ENCODE results near the gene FCN1. TPM values are rescaled to one million over a fixed set of nuclear protein-coding genes. Genes with fewer than 3 reads are reported as not detected.

FCN1 gene
- total and polyA plus RNA-seq, 10 donors: 5.2 to 209 (median 44.9) TPM

GRCh38 chr9:134895567-134895907 is 22.2 kb downstream of the FCN1 start:
- Histone ChIP-seq H3K27me3 (replicated peaks in 1 of 7) (peaks cover 0 to 12% (median 0%) of the 10 kb centered on the region in 7 donors), H3K4me1 (peaks cover 0 to 50% (median 12%) of the 10 kb centered on the region in 6 donors), H3K27ac (peak overlapping the region in 6 of 8 donors; percentile 63 to 88 (median 76)), H3K4me3 (no peak overlapping the region), H3K9me3 (peaks cover 0 to 28% (median 16%) of the 10 kb centered on the region in 8 donors), H3K36me3 (no peaks in the 10 kb centered on the region)
- TF ChIP-seq CTCF (IDR thresholded peaks at IDR 0.05 in 8 of 11, conservative IDR thresholded peaks at IDR 0.05 in 3 of 11): no peak
- 67 to 78% (median 75%) methylated on average over 2 of the region's 2 CpGs for WGBS, 5 donors
- intact Hi-C loops (cut with DNase I; ENCODE audit: low total_unique reads): no loop called here
- no peak for DNase-seq

GRCh38 chr9:134895097-134895496 is 22.6 kb downstream of the FCN1 start:
- no peak overlapping the region for H3K4me3 ChIP-seq
- H3K4me1 ChIP-seq: peaks cover 0 to 50% (median 12%) of the 10 kb centered on the region in 6 donors
- no peaks in the 10 kb centered on the region for H3K36me3 ChIP-seq
- intact Hi-C loops (cut with DNase I; ENCODE audit: low total_unique reads): no loop called here
- peaks cover 0 to 27% (median 16%) of the 10 kb centered on the region in 8 donors for H3K9me3 ChIP-seq
- 57 to 85% (median 72%) methylated on average over 3 of the region's 3 CpGs for WGBS, 5 donors
- H3K27me3 ChIP-seq (replicated peaks in 1 of 7): peaks cover 0 to 12% (median 0%) of the 10 kb centered on the region in 7 donors
- peak; percentile 12 for DNase-seq
- H3K27ac ChIP-seq: peak overlapping the region in 5 of 8 donors; percentile 71 to 88 (median 78)
- TF ChIP-seq POLR2A (IDR thresholded peaks at IDR 0.05): no peak
- no peak for TF ChIP-seq POLR2AphosphoS5 (IDR thresholded peaks at IDR 0.05)
- TF ChIP-seq CTCF (IDR thresholded peaks at IDR 0.05 in 8 of 11, conservative IDR thresholded peaks at IDR 0.05 in 3 of 11): no peak

GRCh38 chr9:134894136-134894860 is 23.4 kb downstream of the FCN1 start:
- Histone ChIP-seq H3K27me3 (replicated peaks in 1 of 7) (peaks cover 0 to 15% (median 0%) of the 10 kb centered on the region in 7 donors), H3K4me3 (no peak overlapping the region), H3K4me1 (peaks cover 0 to 50% (median 12%) of the 10 kb centered on the region in 6 donors), H3K27ac (no peak overlapping the region), H3K9me3 (peaks cover 0 to 19% (median 8%) of the 10 kb centered on the region in 8 donors), H3K36me3 (no peaks in the 10 kb centered on the region)
- TF ChIP-seq POLR2AphosphoS5 (IDR thresholded peaks at IDR 0.05): no peak
- TF ChIP-seq POLR2A (IDR thresholded peaks at IDR 0.05): no peak
- no peak for TF ChIP-seq CTCF (IDR thresholded peaks at IDR 0.05 in 8 of 11, conservative IDR thresholded peaks at IDR 0.05 in 3 of 11)
- DNase-seq: peak; percentile 18
- intact Hi-C loops (cut with DNase I; ENCODE audit: low total_unique reads): no loop called here
- WGBS, 5 donors: 84 to 93% (median 91%) methylated on average over 7 of the region's 7 CpGs

DNA sequence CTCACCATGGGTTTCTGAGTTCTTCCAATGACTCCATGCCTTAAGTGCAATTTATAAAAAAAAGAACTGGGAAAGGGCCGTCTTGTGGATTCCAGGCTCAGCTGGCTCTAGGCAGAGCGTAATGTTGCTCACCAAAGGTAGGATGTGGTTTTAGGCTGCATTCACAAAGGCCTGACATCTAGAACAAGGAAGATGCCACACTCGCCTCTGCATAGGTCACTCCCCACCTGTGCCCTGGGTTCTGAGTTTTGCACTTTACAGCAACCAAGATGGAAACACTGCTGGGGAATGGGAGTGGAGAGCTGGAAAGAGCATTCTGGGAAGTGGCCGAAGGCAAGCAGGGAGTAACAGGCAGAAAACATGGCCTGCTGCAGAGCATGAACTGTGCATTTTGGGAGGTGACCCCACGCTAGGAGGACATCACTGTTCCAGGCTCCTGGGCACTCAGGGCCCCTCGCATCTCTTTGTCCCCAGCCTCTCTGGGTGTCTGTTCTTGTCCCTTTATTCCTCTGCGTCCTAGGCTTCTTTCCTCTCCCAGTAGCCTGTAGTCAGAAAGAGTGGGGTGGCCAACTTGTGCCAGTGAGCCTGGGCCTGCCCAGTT is 24.8 kb downstream of the FCN1 start:
- peaks cover 0 to 44% (median 10%) of the 10 kb centered on the region in 6 donors for H3K4me1 ChIP-seq
- WGBS, 5 donors: 79 to 91% (median 87%) methylated on average over 7 of the region's 7 CpGs
- no peaks in the 10 kb centered on the region for H3K36me3 ChIP-seq
- intact Hi-C loops (cut with DNase I; ENCODE audit: low total_unique reads): no loop called here
- H3K27ac ChIP-seq: no peak overlapping the region
- TF ChIP-seq POLR2AphosphoS5 (IDR thresholded peaks at IDR 0.05) (no peak), CTCF (IDR thresholded peaks at IDR 0.05 in 8 of 11, conservative IDR thresholded peaks at IDR 0.05 in 3 of 11) (no peak), POLR2A (IDR thresholded peaks at IDR 0.05) (no peak)
- no peak overlapping the region for H3K4me3 ChIP-seq
- peaks cover 0 to 9% (median 0%) of the 10 kb centered on the region in 8 donors for H3K9me3 ChIP-seq
- H3K27me3 ChIP-seq (replicated peaks in 1 of 7): peaks cover 0 to 26% (median 0%) of the 10 kb centered on the region in 7 donors
- DNase-seq: peak; percentile 37

Measured in spleen (tissue), 11 donors.